SK-N-SH (cell line): ENCODE data around the gene PRKCH. TPM values are rescaled to one million over a fixed set of nuclear protein-coding genes. Genes with fewer than 3 reads are reported as not detected.

Experiments
- CTCF ChIA-PET: fragments of 300-600, 350-600 bp; formaldehyde crosslinking; extraction: SDS; loops from one replicate; lab custom pipeline; 2021; lab: Yijun Ruan, JAX
- POLR2A ChIA-PET: fragments of 350-600 bp; sonication (Branson Sonifier 250); formaldehyde crosslinking; extraction: SDS; loops from one replicate; lab custom pipeline; 2020; ENCODE audit warnings: antibody characterized with exemption, inconsistent platforms; lab: Yijun Ruan, JAX
- DNase-seq: peaks from one replicate; pipeline ENCODE4 v3.0.0; 2012
- H2AFZ ChIP-seq: fragments of 200-600 bp; sonication (generic); 2 replicates; pipeline ENCODE4 v1.8.1; 2016; ENCODE audit warnings: antibody characterized with exemption, mild to moderate bottlenecking, low read depth
- H3F3A ChIP-seq: fragments of 200-600 bp; sonication (generic); replicated peaks from 2 replicates; pipeline ENCODE3; 2016; ENCODE audit warnings: antibody characterized with exemption, mild to moderate bottlenecking; ENCODE audit not compliant: insufficient read depth
- H3K27ac ChIP-seq, 2 experiments: fragments of 200-500 bp in 1 of 2; fragments of 200-600 bp in 1 of 2; sonication (Bioruptor generic) in 1 of 2; sonication (generic), shearing (Covaris generic) in 1 of 2; 2 replicates each; pipeline versions ENCODE4 v1.5.1 to v1.6.1; 2014 to 2016; ENCODE audit warnings: low read depth in 2 of 2, inconsistent platforms in 1 of 2, low read length in 1 of 2, mild to moderate bottlenecking in 1 of 2, mixed read lengths in 1 of 2
- H3K27me3 ChIP-seq: fragments of 200-600 bp; sonication (generic), shearing (Covaris generic); 2 replicates; pipeline ENCODE4 v1.6.1; 2016; ENCODE audit warnings: mixed run types; ENCODE audit not compliant: insufficient read depth
- H3K36me3 ChIP-seq, 2 experiments: fragments of 200-500 bp in 1 of 2; fragments of 200-600 bp in 1 of 2; sonication (Bioruptor generic) in 1 of 2; sonication (generic) in 1 of 2; replicated peaks in 1 of 2; 2 replicates each; pipeline versions ENCODE3 to v1.5.1; 2014 to 2016; ENCODE audit warnings: low read length in 1 of 2, mild to moderate bottlenecking in 1 of 2; ENCODE audit not compliant: insufficient read depth in 2 of 2, control insufficient read depth in 1 of 2
- H3K4me1 ChIP-seq, 2 experiments: fragments of 200-500 bp in 1 of 2; fragments of 200-600 bp in 1 of 2; sonication (Bioruptor generic) in 1 of 2; sonication (generic), shearing (Covaris generic) in 1 of 2; 2 replicates each; pipeline versions ENCODE4 v1.5.1 to v1.6.1; 2014 to 2016; ENCODE audit warnings: low read depth in 1 of 2, low read length in 1 of 2, mixed run types in 1 of 2; ENCODE audit not compliant: insufficient read depth in 2 of 2, control insufficient read depth in 1 of 2
- H3K4me2 ChIP-seq: fragments of 200-600 bp; sonication (generic), shearing (Covaris generic); 2 replicates; pipeline ENCODE4 v1.6.1; 2017; ENCODE audit warnings: mixed run types
- H3K4me3 ChIP-seq, 2 experiments: fragments of 200-500 bp in 1 of 2; fragments of 200-600 bp in 1 of 2; sonication (Bioruptor generic) in 1 of 2; sonication (generic), shearing (Covaris generic) in 1 of 2; 2 replicates each; pipeline versions ENCODE4 v1.5.1 to v1.8.1; 2014 to 2016; ENCODE audit warnings: low read depth in 2 of 2, inconsistent platforms in 1 of 2, low read length in 1 of 2, mild to moderate bottlenecking in 1 of 2, mixed read lengths in 1 of 2, moderate library complexity in 1 of 2
- H3K79me2 ChIP-seq: fragments of 200-600 bp; sonication (generic); 2 replicates; pipeline ENCODE4 v1.8.1; 2017; ENCODE audit warnings: mild to moderate bottlenecking; ENCODE audit not compliant: insufficient read depth
- H3K9ac ChIP-seq: fragments of 200-600 bp; sonication (generic); 2 replicates; pipeline ENCODE4 v1.6.1; 2017; ENCODE audit warnings: mixed run types
- H3K9me2 ChIP-seq: fragments of 200-600 bp; sonication (generic); 2 replicates; pipeline ENCODE4 v1.6.1; 2017; ENCODE audit warnings: mixed run types
- H3K9me3 ChIP-seq: fragments of 200-600 bp; sonication (generic); 2 replicates; pipeline ENCODE4 v1.6.1; 2017; ENCODE audit warnings: mixed run types, mild to moderate bottlenecking, moderate library complexity
- H4K20me1 ChIP-seq: fragments of 200-600 bp; sonication (generic); 2 replicates; pipeline ENCODE4 v1.6.1; 2017; ENCODE audit warnings: mild to moderate bottlenecking, mixed run types; ENCODE audit not compliant: insufficient read depth
- EP300 ChIP-seq, 2 experiments: IDR thresholded peaks; 2 replicates each; pipeline versions ENCODE4 v1.4.0 to v1.6.1; 2012; ENCODE audit warnings: borderline replicate concordance in 1 of 2, low read depth in 1 of 2, low read length in 1 of 2
- EZH2phosphoT487 ChIP-seq: fragments of 200-600 bp; sonication (generic); IDR thresholded peaks from 2 replicates; pipeline ENCODE4 v1.6.1; 2017; ENCODE audit warnings: low read depth, mixed run types, mild to moderate bottlenecking, antibody characterized with exemption, moderate library complexity, borderline replicate concordance
- FOXJ3 ChIP-seq: sonication (generic); formaldehyde crosslinking; IDR thresholded peaks from 2 replicates; pipeline ENCODE4 v1.5.1; 2020; ENCODE audit warnings: mild to moderate bottlenecking, missing genetic modification reagents
- GATA2 ChIP-seq: sonication (generic); formaldehyde crosslinking; IDR thresholded peaks from 2 replicates; pipeline ENCODE4 v1.5.0; 2020; ENCODE audit warnings: mild to moderate bottlenecking, missing genetic modification reagents
- JUND ChIP-seq: IDR thresholded peaks from 2 replicates; pipeline ENCODE4 v1.4.0; 2012
- MEF2A ChIP-seq: IDR thresholded peaks from 2 replicates; pipeline ENCODE4 v1.4.0; 2012; ENCODE audit warnings: low read depth, borderline replicate concordance
- MXI1 ChIP-seq: IDR thresholded peaks from 2 replicates; pipeline ENCODE4 v1.6.1; 2012; ENCODE audit warnings: mild to moderate bottlenecking, low read depth, low read length, improper control_type of control experiment
- NFIC ChIP-seq: IDR thresholded peaks from 2 replicates; pipeline ENCODE4 v1.4.0; 2012; ENCODE audit warnings: borderline replicate concordance
- NRF1 ChIP-seq: IDR thresholded peaks from 2 replicates; pipeline ENCODE4 v1.6.1; 2012; ENCODE audit warnings: low read depth, mild to moderate bottlenecking, low read length
- PBX3 ChIP-seq: IDR thresholded peaks from 2 replicates; pipeline ENCODE4; 2012
- RAD21 ChIP-seq: IDR thresholded peaks from 2 replicates; pipeline ENCODE4 v1.6.1; 2012; ENCODE audit warnings: mild to moderate bottlenecking, low read length
- RCOR1 ChIP-seq: fragments of 150-350 bp; IDR thresholded peaks from 2 replicates; pipeline ENCODE4 v1.6.1; 2017; ENCODE audit warnings: antibody characterized with exemption, low read length
- REST ChIP-seq: IDR thresholded peaks from 2 replicates; pipeline ENCODE4 v1.6.1; 2012; ENCODE audit warnings: mild to moderate bottlenecking, low read depth, low read length, moderate library complexity
- RFX5 ChIP-seq: IDR thresholded peaks from 2 replicates; pipeline ENCODE4 v1.6.1; 2012; ENCODE audit warnings: mild to moderate bottlenecking, improper control_type of control experiment, low read length
- SIN3A ChIP-seq: IDR thresholded peaks from 2 replicates; pipeline ENCODE4 v1.6.1; 2012; ENCODE audit warnings: low read depth, mild to moderate bottlenecking, low read length, moderate library complexity, borderline replicate concordance
- SMC3 ChIP-seq: IDR thresholded peaks from 2 replicates; pipeline ENCODE4 v1.6.1; 2012; ENCODE audit warnings: low read depth, low read length, improper control_type of control experiment
- TEAD4 ChIP-seq: IDR thresholded peaks from 2 replicates; pipeline ENCODE4 v1.4.0; 2012; ENCODE audit warnings: mild to moderate bottlenecking, borderline replicate concordance; ENCODE audit not compliant: insufficient read depth
- USF1 ChIP-seq: IDR thresholded peaks from 2 replicates; pipeline ENCODE4 v1.4.0; 2012; ENCODE audit warnings: low read depth, borderline replicate concordance
- WGBS: methylation state at CpG from one replicate; pipeline ENCODE4 v1.1.6; 2017; ENCODE audit warnings: low lambda C conversion rate; 5-methylcytosine and 5-hydroxymethylcytosine counted together
- polyA plus RNA-seq, 3 experiments: library from polyadenylated mRNA; depleted of rRNA; stranded (reverse); fragments of >200 nt; gene quantifications; 2 replicates each; pipeline ENCODE4 v1.2.3, GENCODE V29; 2012

PRKCH gene
- polyA plus RNA-seq, 1 of the 3 experiments (the other 2 are of a cell fraction), result 4.2 TPM

DNA sequence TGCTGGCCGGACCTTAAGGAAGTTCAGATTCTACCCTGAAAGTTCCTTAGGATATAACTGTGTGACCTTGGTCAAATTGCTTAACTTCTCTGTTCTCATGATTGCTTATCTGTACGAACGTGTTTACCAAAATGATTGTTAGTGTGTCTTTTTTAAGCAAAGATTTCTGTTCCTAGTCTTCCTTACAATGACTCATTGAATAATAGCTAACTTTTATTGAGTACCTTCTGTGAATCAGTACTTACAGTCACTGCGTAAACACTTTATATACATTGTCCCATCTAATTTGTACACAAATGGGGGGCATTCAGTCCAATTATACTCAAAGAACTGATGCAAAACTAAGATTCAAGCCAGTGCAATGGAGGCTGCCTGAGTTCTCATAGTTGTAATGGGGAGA is 36.0 kb upstream of the PRKCH start:
- H3K4me2 ChIP-seq, result no peak overlapping the region
- H3F3A ChIP-seq, result no peaks in the 10 kb centered on the region
- no peak overlapping the region for H3K27ac ChIP-seq
- H3K9me2 ChIP-seq, result no peaks in the 10 kb centered on the region
- peaks cover 6% of the 10 kb centered on the region in 2 experiments; a peak in 2 of 4 replicates for H3K4me1 ChIP-seq
- CTCF ChIA-PET, result interaction anchor here (0.6 to 11.8 kb wide), 25 partner anchors 9 to 841 kb away, joined by 3 to 104 read pairs (median 4); no protein-coding TSS in a partner anchor
- POLR2A ChIA-PET, result no interaction called here
- no peaks in the 10 kb centered on the region for H4K20me1 ChIP-seq
- no peak for DNase-seq
- TF ChIP-seq JUND (no peak), NFIC (no peak), EZH2phosphoT487 (no peak), RCOR1 (no peak)
- TF ChIP-seq, all 33 proteins: peak for 0
- WGBS, result 62% methylated on average over 4 of the region's 4 CpGs
- no peak overlapping the region for H3K9ac ChIP-seq
- no peaks in the 10 kb centered on the region for H3K9me3 ChIP-seq
- no peaks in the 10 kb centered on the region for H3K27me3 ChIP-seq
- H3K4me3 ChIP-seq, result no peak overlapping the region
- no peaks in the 10 kb centered on the region for H3K36me3 ChIP-seq
- no peaks in the 10 kb centered on the region for H3K79me2 ChIP-seq
- peak overlapping the region; percentile 23; the same call in 1 of the 2 replicates for H2AFZ ChIP-seq

DNA sequence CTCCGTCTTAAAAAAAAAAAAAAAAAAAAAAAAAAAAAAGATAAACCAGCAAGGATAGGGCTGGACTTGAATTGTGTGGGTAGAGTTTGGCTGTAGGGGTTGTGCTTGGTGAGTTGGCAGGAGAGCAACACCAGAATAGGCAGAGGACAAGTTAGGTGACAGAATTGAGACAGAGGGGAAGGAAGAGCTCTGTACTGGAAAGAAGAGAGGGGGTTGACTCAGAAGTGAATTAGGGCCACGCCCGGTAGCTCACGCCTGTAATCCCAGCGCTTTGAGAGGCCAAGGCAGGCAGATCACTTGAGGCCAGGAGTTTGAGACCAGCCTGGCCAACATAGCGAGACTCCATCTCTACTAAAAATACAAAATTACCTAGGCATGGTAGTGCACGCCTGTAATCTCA is 34.2 kb upstream of the PRKCH start:
- H3K79me2 ChIP-seq, result no peaks in the 10 kb centered on the region
- no peak overlapping the region for H3K9ac ChIP-seq
- H3K4me3 ChIP-seq, result no peak overlapping the region
- 89% methylated on average over 7 of the region's 7 CpGs for WGBS
- no peaks in the 10 kb centered on the region for H3K27me3 ChIP-seq
- no peaks in the 10 kb centered on the region for H3K9me3 ChIP-seq
- no peak overlapping the region for H3K4me2 ChIP-seq
- no peaks in the 10 kb centered on the region for H3K9me2 ChIP-seq
- peaks cover 0 to 6% of the 10 kb centered on the region in 2 experiments; a peak in 1 of 4 replicates for H3K4me1 ChIP-seq
- no peak for DNase-seq
- TF ChIP-seq USF1 (no peak), PBX3 (no peak), REST (no peak), GATA2 (CRISPR knock-in tag) (no peak), EP300 (IDR thresholded peaks at IDR 0.05; ENCODE audit: borderline replicate concordance in 1 of 2, low read depth in 1 of 2, low read length in 1 of 2) (no peak), RAD21 (no peak), NRF1 (no peak), MXI1 (no peak), JUND (no peak), FOXJ3 (no peak), MEF2A (no peak), TEAD4 (no peak), SMC3 (no peak), RFX5 (no peak), SIN3A (no peak), NFIC (no peak)
- H3K27ac ChIP-seq, result no peak overlapping the region
- no peaks in the 10 kb centered on the region for H3F3A ChIP-seq
- ChIA-PET CTCF (interaction anchor here (0.6 to 11.8 kb wide), 4 partner anchors 9 to 662 kb away, joined by 3 to 104 read pairs (median 4); no protein-coding TSS in a partner anchor), POLR2A (no interaction called here)
- H3K36me3 ChIP-seq, result no peaks in the 10 kb centered on the region
- no peak overlapping the region for H2AFZ ChIP-seq
- no peaks in the 10 kb centered on the region for H4K20me1 ChIP-seq
